Peyer's patch (tissue), 4 donors: Measurements from ENCODE around the gene TRMT2A.

Experiments used
- POLR2A ChIP-seq, 2 donors: fragments of 450-650 bp; IDR thresholded peaks; one replicate each; pipeline ENCODE4 v1.5.1; 2017; ENCODE audit warnings: antibody characterized with exemption in 2 of 2, mild to moderate bottlenecking in 2 of 2, moderate library complexity in 2 of 2
- TF ChIP-seq, protein P1 (sequence below), 6 experiments: fragments of 450-650 bp in 4 of 6; fragments of 200-600 bp in 2 of 6; sonication (generic) in 1 of 6; IDR thresholded peaks; one replicate each; pipeline ENCODE4 v1.5.1; 2017 to 2019; ENCODE audit warnings: antibody characterized with exemption in 6 of 6, mild to moderate bottlenecking in 3 of 6, moderate library complexity in 1 of 6

DNA sequence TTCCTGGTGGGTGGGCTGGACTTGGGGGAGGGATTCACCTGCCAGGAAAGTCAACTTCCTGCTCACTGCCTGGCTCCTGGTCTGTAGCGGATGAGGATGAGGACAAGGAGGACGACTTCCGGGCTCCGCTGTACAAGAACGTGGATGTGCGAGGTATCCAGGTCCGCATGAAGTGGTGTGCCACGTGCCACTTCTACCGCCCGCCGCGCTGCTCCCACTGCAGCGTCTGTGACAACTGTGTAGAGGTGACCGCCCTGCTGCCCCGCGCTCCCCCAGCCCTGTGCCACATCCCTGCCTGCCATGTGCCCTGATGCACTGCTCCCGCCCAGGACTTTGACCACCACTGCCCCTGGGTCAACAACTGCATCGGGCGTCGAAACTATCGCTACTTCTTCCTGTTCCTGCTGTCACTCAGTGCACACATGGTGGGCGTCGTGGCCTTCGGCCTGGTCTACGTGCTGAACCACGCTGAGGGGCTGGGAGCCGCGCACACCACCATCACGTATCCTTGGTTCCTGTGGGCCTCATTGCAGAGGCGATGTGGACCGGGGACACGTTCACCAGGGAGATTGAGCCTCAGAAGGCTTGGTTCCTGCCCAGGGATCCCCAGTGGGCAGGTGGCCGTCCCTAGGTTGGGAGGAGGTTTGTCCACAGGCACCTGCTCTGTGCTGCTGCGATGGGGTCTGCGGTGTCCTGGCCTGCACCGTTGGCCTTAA lies 22.5 kb upstream of the TRMT2A start:
- TF ChIP-seq, protein P1, sequence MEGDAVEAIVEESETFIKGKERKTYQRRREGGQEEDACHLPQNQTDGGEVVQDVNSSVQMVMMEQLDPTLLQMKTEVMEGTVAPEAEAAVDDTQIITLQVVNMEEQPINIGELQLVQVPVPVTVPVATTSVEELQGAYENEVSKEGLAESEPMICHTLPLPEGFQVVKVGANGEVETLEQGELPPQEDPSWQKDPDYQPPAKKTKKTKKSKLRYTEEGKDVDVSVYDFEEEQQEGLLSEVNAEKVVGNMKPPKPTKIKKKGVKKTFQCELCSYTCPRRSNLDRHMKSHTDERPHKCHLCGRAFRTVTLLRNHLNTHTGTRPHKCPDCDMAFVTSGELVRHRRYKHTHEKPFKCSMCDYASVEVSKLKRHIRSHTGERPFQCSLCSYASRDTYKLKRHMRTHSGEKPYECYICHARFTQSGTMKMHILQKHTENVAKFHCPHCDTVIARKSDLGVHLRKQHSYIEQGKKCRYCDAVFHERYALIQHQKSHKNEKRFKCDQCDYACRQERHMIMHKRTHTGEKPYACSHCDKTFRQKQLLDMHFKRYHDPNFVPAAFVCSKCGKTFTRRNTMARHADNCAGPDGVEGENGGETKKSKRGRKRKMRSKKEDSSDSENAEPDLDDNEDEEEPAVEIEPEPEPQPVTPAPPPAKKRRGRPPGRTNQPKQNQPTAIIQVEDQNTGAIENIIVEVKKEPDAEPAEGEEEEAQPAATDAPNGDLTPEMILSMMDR (IDR thresholded peaks at IDR 0.05): no peak
- no peak for TF ChIP-seq POLR2A (IDR thresholded peaks at IDR 0.05)
